ENCODE data around the gene F2RL3. TPM values are rescaled to one million over a fixed set of nuclear protein-coding genes. Genes with fewer than 3 reads are reported as not detected.

The F2RL3 gene
- total RNA-seq = not detected

DNA sequence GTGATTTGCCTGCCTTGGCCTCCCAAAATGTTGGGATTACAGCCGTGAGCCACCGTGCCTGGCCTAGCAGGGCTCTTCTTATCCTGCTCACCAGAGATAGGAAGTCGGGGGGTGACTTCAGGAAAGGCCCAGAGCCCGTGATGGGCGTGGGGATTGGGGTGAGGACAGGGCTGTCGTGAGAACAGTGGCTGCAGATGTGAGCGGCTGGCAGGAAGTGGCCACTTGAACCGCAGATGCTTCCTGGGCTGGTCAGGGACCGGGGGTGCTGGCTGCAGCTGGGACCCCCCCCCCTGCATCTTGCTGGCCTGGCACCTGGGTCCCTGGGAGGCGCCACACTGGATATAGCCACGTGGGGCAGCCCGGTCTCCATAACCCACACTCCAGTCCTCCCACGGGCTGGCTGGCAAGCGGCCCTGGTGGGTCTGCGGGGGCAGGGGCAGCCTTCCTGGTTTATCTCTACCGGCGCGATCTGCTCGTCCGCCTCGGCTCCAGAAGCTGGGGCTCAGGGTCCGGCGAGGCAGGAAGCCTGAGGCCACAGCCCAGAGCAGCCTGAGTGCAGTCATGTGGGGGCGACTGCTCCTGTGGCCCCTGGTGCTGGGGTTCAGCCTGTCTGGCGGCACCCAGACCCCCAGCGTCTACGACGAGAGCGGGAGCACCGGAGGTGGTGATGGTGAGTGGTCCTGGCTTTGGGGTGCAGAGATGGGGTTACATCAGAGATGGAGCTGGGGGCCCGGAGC, at the start of gene F2RL3:
TSS of gene F2RL3 (plus strand) at position 371 of the 737 bp plus-strand sequence. CDS start at position 562, 191 bp downstream.

Small RNA genes within 50 kb of the gene (small RNA-seq; reads per million reads assigned to genes)
- gene RN7SL823P (ENCODE audit: low replicate concordance) (not detected), gene RN7SL835P (ENCODE audit: low replicate concordance) (not detected)

Other genes starting within 250 kb of the F2RL3 start
- gene SMIM7, start 228.9 kb upstream of the F2RL3 start, total RNA-seq = 63.2 TPM
- gene TMEM38A, start 227.9 kb upstream of the F2RL3 start, total RNA-seq = 13.5 TPM
- gene NWD1, start 169.2 kb upstream of the F2RL3 start, total RNA-seq = 0.63 TPM
- 81.7 TPM for gene SIN3B, start 59.6 kb upstream of the F2RL3 start, total RNA-seq
- 8.1 TPM for gene CPAMD8, start 137.8 kb downstream of the F2RL3 start, total RNA-seq
- 2.5 TPM for gene HAUS8, start 186.5 kb downstream of the F2RL3 start, total RNA-seq
- 86.1 TPM for gene MYO9B, start 186.8 kb downstream of the F2RL3 start, total RNA-seq